SK-N-MC (cell line): ENCODE results near the gene CCL27.

Source experiments
- EZH2 ChIP-seq: fragments of 200-600 bp; sonication (generic); IDR thresholded peaks from one replicate; pipeline ENCODE4 v1.6.1; 2017; ENCODE audit warnings: antibody characterized with exemption
- FOXP2 ChIP-seq: optimal IDR thresholded peaks from 2 replicates; pipeline ENCODE3; 2011; ENCODE audit warnings: mild to moderate bottlenecking, moderate library complexity; ENCODE audit not compliant: insufficient read depth; ENCODE audit errors: extremely low read length, control extremely low read depth
- POLR2AphosphoS5 ChIP-seq: IDR thresholded peaks from 2 replicates; pipeline ENCODE4 v1.6.1; 2012; ENCODE audit warnings: mild to moderate bottlenecking, low read depth, low read length, borderline replicate concordance

- TF ChIP-seq EZH2 (no peak), POLR2AphosphoS5 (no peak), FOXP2 (no peak)
Observed at GRCh38 chr9:34674440-34674839, 12.0 kb upstream of the CCL27 start.
